Bronchial epithelial cell (primary cell): ENCODE results near the gene EIPR1. TPM values are rescaled to one million over a fixed set of nuclear protein-coding genes. Genes with fewer than 3 reads are reported as not detected.

Source experiments
- DNase-seq: peaks from one replicate; pipeline ENCODE4 v3.0.0-alpha.2; 2010; ENCODE audit warnings: low read depth
- FAIRE-seq: peaks from 2 replicates; lab custom pipeline; 2011; peaks lifted over from hg19 to GRCh38; lab: Jason Lieb, UNC
- H3K27me3 ChIP-seq: 2 replicates; pipeline ENCODE4 v1.5.1; 2011; ENCODE audit warnings: low read length; ENCODE audit not compliant: control insufficient read depth, insufficient read depth
- H3K36me3 ChIP-seq: 2 replicates; pipeline ENCODE4 v1.5.1; 2011; ENCODE audit warnings: low read length; ENCODE audit not compliant: control insufficient read depth, insufficient read depth
- H3K4me3 ChIP-seq: 2 replicates; pipeline ENCODE4 v1.5.1; 2011; ENCODE audit warnings: mild to moderate bottlenecking, low read depth, low read length, control low read depth
- total RNA-seq: library from RNA; depleted of rRNA; stranded (reverse); fragments of >200 nt; gene quantifications from 2 replicates; pipeline ENCODE4 v1.2.1, GENCODE V29; 2014
- TF ChIP-seq, protein P1 (sequence below): IDR thresholded peaks from 2 replicates; pipeline ENCODE4 v1.5.1; 2011; ENCODE audit warnings: mild to moderate bottlenecking, moderate library complexity, low read length, control low read depth, inconsistent platforms; ENCODE audit not compliant: insufficient read depth, severe bottlenecking

EIPR1 gene
- total RNA-seq, 1 donor from 2014 or later: 44.5 TPM

DNA sequence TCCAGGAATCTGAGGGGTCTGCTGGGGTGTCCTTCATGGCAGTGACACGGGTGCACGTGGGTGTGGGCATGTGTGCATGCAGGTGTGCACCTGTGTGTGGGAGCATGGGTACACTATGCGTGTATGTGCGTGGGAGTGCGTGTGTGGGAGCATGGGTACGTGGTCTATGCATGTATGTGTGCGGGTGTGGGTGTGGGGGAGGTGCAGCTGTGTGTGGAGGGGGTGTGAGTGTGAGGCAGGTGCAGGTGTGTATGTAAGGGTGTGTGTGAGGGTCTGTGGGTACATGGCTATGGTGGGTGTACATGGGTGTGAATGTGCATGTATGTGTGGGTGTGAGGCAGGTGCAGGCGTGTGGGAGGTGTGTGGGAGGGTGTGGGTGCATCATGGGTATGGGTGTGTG, 36.3 kb downstream of the EIPR1 start:
- Histone ChIP-seq H3K27me3 (no peaks in the 10 kb centered on the region), H3K4me3 (no peak overlapping the region), H3K36me3 (peaks cover 3% of the 10 kb centered on the region)
- FAIRE-seq (no peak), DNase-seq (no peak)
- TF ChIP-seq, protein P1, sequence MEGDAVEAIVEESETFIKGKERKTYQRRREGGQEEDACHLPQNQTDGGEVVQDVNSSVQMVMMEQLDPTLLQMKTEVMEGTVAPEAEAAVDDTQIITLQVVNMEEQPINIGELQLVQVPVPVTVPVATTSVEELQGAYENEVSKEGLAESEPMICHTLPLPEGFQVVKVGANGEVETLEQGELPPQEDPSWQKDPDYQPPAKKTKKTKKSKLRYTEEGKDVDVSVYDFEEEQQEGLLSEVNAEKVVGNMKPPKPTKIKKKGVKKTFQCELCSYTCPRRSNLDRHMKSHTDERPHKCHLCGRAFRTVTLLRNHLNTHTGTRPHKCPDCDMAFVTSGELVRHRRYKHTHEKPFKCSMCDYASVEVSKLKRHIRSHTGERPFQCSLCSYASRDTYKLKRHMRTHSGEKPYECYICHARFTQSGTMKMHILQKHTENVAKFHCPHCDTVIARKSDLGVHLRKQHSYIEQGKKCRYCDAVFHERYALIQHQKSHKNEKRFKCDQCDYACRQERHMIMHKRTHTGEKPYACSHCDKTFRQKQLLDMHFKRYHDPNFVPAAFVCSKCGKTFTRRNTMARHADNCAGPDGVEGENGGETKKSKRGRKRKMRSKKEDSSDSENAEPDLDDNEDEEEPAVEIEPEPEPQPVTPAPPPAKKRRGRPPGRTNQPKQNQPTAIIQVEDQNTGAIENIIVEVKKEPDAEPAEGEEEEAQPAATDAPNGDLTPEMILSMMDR: no peak

DNA sequence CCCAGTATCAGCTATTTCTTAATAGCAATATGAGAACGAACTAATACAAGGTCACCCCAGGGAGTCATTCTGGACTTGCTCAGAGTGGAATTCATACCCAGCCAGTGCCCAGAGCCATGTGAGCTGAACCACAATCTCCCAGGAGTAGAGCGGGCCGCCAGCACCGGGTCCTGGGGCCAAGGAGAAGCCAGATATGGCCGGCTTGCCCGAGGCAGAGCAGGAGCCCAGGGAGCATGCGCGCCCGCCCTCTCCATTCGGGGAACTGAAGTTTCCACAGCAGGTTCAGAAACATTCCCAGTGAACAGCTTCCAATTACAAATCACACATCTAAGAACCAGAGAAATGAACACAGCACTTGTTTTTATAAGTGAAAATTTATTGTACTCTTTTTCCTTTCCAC, 37.5 kb downstream of the EIPR1 start:
- DNase-seq (no peak), FAIRE-seq (no peak)
- no peak overlapping the region for H3K4me3 ChIP-seq
- peaks cover 5% of the 10 kb centered on the region for H3K36me3 ChIP-seq
- H3K27me3 ChIP-seq: no peaks in the 10 kb centered on the region
- TF ChIP-seq, protein P1: no peak

DNA sequence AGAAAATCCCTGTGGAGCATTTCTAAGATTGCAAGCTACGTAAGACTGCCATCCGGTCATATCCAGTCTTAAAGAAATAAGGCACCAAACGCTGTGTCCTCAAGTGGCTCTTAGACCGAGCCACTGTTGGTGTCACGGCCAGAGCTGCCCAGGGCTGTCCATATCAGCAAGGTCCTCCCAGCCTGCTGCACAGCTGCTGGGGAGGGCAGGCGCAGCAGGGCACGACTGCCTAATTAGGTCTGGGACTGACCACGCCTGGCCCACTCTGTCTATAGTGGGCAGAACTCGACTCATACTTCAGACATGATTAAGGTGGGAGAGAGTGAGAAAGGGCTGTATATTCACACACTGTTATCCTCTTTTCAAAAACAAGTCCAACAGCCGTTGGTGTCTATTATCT, 39.3 kb downstream of the EIPR1 start:
- H3K36me3 ChIP-seq: peaks cover 5% of the 10 kb centered on the region
- H3K27me3 ChIP-seq: no peaks in the 10 kb centered on the region
- DNase-seq (no peak), FAIRE-seq (no peak)
- TF ChIP-seq, protein P1: no peak
- no peak overlapping the region for H3K4me3 ChIP-seq

DNA sequence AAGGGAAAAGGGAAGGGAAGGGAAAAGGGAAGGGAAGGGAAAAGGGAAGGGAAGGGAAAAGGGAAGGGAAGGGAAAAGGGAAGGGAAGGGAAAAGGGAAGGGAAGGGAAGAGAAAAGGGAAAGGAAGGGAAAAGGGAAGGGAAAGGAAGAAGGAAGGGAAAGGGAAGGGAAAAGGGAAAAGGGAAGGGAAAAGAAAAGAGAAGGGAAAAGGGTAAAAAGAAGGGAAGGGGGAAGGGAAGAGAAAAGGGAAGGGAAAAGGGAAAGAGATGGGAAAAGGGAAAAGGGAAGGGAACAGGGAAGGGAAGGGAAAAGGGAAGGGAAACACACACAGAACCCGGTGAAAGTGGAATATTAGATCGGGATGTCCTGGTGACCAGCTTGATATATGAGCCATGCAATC, 40.8 kb downstream of the EIPR1 start:
- TF ChIP-seq, protein P1: no peak

DNA sequence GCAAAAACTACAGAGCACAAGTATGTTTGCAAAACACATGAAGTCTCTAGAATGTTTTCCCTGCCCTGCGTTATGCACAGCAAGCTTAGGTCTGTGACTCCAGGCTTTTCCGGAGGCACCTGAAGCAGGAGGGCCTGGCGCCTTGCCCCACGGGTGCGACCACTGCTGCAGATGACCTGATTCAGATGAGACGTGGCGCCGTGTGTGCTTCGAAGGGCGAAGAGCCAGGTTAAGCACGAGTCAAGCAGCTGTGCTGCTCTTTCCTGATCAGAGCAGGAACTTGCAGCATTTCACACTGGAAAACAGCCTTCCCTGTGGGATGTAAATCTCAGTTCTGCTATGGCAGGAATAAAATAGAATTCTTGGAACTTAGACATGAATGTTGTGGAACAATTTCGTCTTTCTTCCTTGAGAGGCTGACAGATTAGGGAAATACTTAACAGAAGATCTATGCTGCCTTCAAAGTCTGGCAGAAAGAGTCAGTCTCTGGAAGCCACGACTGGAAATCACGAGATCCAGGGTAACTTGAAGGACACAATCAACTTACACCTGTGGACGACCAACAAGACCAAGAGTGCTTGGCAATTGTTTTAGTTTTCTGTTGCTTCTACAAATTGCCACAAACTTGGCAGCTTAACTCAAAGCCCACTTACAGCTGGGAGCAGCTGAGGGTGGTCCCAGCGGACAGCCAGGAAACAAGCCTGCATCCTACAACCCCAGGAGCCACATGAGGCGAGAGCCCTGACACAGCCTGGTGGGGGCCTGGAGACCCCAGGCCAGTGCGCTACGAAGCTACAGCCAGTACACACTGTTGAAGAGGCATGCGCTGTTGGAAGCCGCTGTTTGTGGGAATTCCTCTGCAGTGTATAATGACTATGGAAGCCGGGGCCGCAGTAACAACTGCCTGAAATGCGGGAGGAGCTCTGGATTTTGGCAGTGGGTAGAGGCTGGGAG, 42.9 kb downstream of the EIPR1 start:
- peaks cover 13% of the 10 kb centered on the region for H3K36me3 ChIP-seq
- no peak for FAIRE-seq
- DNase-seq: no peak

More for the DNA sequence above, 40.8 kb downstream of the EIPR1 start:
- DNase-seq (no peak), FAIRE-seq (no peak)
- H3K36me3 ChIP-seq: peaks cover 7% of the 10 kb centered on the region
- H3K27me3 ChIP-seq: no peaks in the 10 kb centered on the region
- H3K4me3 ChIP-seq: no peak overlapping the region

More for the DNA sequence above, 42.9 kb downstream of the EIPR1 start:
- Histone ChIP-seq H3K27me3 (no peaks in the 10 kb centered on the region), H3K4me3 (no peak overlapping the region)
- TF ChIP-seq, protein P1: no peak
